Liver (tissue), 3 donors: ENCODE data around the gene RASSF1.

Experiments
- EGR1 ChIP-seq, 2 donors: IDR thresholded peaks; 2 replicates each; pipeline ENCODE4 v1.6.1; 2016 to 2018; ENCODE audit warnings: antibody characterized with exemption in 2 of 2, low read depth in 2 of 2
- GABPA ChIP-seq, 2 donors: IDR thresholded peaks in 1 of 2; conservative IDR thresholded peaks in 1 of 2; 2 replicates each; pipeline ENCODE4 v1.6.1; 2016; ENCODE audit warnings: antibody characterized with exemption in 2 of 2, mild to moderate bottlenecking in 1 of 2, moderate library complexity in 1 of 2
- JUND ChIP-seq, 2 donors: IDR thresholded peaks; 2 replicates each; pipeline ENCODE4 v1.6.1; 2016; ENCODE audit warnings: antibody characterized with exemption in 2 of 2
- SP1 ChIP-seq: IDR thresholded peaks from 2 replicates; pipeline ENCODE4 v1.6.1; 2018; ENCODE audit warnings: antibody characterized with exemption, mild to moderate bottlenecking
- TAF1 ChIP-seq: conservative IDR thresholded peaks from 2 replicates; pipeline ENCODE4 v1.6.1; 2016; ENCODE audit warnings: antibody characterized with exemption, mild to moderate bottlenecking
- YY1 ChIP-seq: IDR thresholded peaks from 2 replicates; pipeline ENCODE4 v1.6.1; 2016; ENCODE audit warnings: antibody characterized with exemption, mild to moderate bottlenecking
- TF ChIP-seq, protein P1 (sequence below): IDR thresholded peaks from 2 replicates; pipeline ENCODE4 v1.6.1; 2016; ENCODE audit warnings: antibody characterized with exemption
- TF ChIP-seq, protein P2 (sequence below): fragments of 150-350 bp; IDR thresholded peaks from 2 replicates; pipeline ENCODE4 v1.5.1; 2017; ENCODE audit warnings: improper control_type of control experiment, low read depth, low read length; ENCODE audit not compliant: missing input control
- TF ChIP-seq, protein P3 (sequence below): IDR thresholded peaks from 2 replicates; pipeline ENCODE4 v1.6.1; 2016; ENCODE audit warnings: antibody characterized with exemption, mild to moderate bottlenecking
- TF ChIP-seq, protein P4 (sequence below): IDR thresholded peaks from 2 replicates; pipeline ENCODE4 v1.6.1; 2016; ENCODE audit warnings: antibody characterized with exemption
- donor health status: healthy.
- donor health status: healthy.

DNA sequence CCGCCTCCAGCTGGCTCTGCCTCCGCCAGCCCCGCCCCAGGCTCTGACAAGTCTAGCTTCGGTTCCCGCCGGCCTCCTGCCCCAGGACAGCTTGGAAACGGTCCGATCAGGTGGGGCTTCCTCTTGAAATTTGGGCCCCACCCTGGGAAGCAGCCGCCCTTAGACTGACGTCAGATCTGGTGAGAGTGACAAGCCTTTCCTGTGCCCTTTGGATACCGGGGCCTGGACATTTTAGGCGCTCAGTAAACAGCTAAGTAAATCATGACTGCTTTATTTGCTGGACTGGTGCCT is 41.1 kb downstream of the RASSF1 start:
- TF ChIP-seq, protein P1, sequence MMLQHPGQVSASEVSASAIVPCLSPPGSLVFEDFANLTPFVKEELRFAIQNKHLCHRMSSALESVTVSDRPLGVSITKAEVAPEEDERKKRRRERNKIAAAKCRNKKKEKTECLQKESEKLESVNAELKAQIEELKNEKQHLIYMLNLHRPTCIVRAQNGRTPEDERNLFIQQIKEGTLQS: peak; percentile 5
- TF ChIP-seq, protein P2, sequence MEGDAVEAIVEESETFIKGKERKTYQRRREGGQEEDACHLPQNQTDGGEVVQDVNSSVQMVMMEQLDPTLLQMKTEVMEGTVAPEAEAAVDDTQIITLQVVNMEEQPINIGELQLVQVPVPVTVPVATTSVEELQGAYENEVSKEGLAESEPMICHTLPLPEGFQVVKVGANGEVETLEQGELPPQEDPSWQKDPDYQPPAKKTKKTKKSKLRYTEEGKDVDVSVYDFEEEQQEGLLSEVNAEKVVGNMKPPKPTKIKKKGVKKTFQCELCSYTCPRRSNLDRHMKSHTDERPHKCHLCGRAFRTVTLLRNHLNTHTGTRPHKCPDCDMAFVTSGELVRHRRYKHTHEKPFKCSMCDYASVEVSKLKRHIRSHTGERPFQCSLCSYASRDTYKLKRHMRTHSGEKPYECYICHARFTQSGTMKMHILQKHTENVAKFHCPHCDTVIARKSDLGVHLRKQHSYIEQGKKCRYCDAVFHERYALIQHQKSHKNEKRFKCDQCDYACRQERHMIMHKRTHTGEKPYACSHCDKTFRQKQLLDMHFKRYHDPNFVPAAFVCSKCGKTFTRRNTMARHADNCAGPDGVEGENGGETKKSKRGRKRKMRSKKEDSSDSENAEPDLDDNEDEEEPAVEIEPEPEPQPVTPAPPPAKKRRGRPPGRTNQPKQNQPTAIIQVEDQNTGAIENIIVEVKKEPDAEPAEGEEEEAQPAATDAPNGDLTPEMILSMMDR: no peak
- TF ChIP-seq JUND (IDR thresholded peaks at IDR 0.05) (peak; percentile 79 to 90), YY1 (peak; percentile 61), SP1 (peak; percentile 94), EGR1 (IDR thresholded peaks at IDR 0.05; ENCODE audit: low read depth in 2 of 2) (peak in 1 of 2 donors; percentile 12), GABPA (IDR thresholded peaks at IDR 0.05 in 1 of 2, conservative IDR thresholded peaks at IDR 0.05 in 1 of 2) (peak in 1 of 2 donors; percentile 82), TAF1 (no peak)
- TF ChIP-seq, protein P3, sequence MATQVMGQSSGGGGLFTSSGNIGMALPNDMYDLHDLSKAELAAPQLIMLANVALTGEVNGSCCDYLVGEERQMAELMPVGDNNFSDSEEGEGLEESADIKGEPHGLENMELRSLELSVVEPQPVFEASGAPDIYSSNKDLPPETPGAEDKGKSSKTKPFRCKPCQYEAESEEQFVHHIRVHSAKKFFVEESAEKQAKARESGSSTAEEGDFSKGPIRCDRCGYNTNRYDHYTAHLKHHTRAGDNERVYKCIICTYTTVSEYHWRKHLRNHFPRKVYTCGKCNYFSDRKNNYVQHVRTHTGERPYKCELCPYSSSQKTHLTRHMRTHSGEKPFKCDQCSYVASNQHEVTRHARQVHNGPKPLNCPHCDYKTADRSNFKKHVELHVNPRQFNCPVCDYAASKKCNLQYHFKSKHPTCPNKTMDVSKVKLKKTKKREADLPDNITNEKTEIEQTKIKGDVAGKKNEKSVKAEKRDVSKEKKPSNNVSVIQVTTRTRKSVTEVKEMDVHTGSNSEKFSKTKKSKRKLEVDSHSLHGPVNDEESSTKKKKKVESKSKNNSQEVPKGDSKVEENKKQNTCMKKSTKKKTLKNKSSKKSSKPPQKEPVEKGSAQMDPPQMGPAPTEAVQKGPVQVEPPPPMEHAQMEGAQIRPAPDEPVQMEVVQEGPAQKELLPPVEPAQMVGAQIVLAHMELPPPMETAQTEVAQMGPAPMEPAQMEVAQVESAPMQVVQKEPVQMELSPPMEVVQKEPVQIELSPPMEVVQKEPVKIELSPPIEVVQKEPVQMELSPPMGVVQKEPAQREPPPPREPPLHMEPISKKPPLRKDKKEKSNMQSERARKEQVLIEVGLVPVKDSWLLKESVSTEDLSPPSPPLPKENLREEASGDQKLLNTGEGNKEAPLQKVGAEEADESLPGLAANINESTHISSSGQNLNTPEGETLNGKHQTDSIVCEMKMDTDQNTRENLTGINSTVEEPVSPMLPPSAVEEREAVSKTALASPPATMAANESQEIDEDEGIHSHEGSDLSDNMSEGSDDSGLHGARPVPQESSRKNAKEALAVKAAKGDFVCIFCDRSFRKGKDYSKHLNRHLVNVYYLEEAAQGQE: peak; percentile 85
- TF ChIP-seq, protein P4, sequence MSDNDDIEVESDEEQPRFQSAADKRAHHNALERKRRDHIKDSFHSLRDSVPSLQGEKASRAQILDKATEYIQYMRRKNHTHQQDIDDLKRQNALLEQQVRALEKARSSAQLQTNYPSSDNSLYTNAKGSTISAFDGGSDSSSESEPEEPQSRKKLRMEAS: peak; percentile 89
